ENCODE measurements around the gene SPRY2. TPM values are rescaled to one million over a fixed set of nuclear protein-coding genes. Genes with fewer than 3 reads are reported as not detected.
"Not testable (repeated sequence)": the region's sequence is repeated elsewhere in the genome, so short reads cannot be mapped to it uniquely, and the experiment has no call there.

SPRY2 gene
- total RNA-seq, 5 donors from 2014 or later (not counting 1 experiment from before 2014, with no cell fraction given): 0.33 to 1.2 (median 0.55) TPM

GRCh38 chr13:80344032-80344431 lies 3.1 kb upstream of the SPRY2 start:
- CTCF ChIA-PET; H3K4me3 ChIP-seq (ENCODE audit: control insufficient read depth in 1 of 2, extremely low read depth in 1 of 2, low read length in 1 of 2); H3K4me3 Mint-ChIP-seq; H3K27ac Mint-ChIP-seq; H3K9me3 Mint-ChIP-seq; DNase-seq; H3K27ac ChIP-seq (ENCODE audit: low read length); POLR2A ChIA-PET; H3K36me3 Mint-ChIP-seq; ATAC-seq (replicated peaks in 1 of 4); H3K36me3 ChIP-seq (ENCODE audit: control insufficient read depth in 2 of 2, extremely low read depth in 1 of 2, insufficient read depth in 1 of 2, low read length in 1 of 2); H3K9me3 ChIP-seq: not testable (repeated sequence)
- Mint-ChIP-seq H3K4me1 (peaks cover 18 to 23% (median 22%) of the 10 kb centered on the region in 3 donors), H3K27me3 (peaks cover 36 to 44% of the 10 kb centered on the region in 2 donors)
- peaks cover 0 to 41% of the 10 kb centered on the region in 2 experiments for H3K27me3 ChIP-seq (replicated peaks in 1 of 2; ENCODE audit: control insufficient read depth in 2 of 2, extremely low read depth in 1 of 2, insufficient read depth in 2 of 2, low read length in 1 of 2)
- H3K4me1 ChIP-seq (ENCODE audit: control insufficient read depth in 1 of 2, extremely low read depth in 1 of 2, insufficient read depth in 2 of 2, low read length in 2 of 2): peaks cover 5 to 27% of the 10 kb centered on the region in 2 experiments
- 100% methylated on average over 1 of the region's 11 CpGs for WGBS (ENCODE audit: insufficient coverage)

- Histone ChIP-seq H3K9me3 (no peaks in the 10 kb centered on the region), H3K27me3 (replicated peaks in 1 of 2; ENCODE audit: control insufficient read depth in 2 of 2, extremely low read depth in 1 of 2, insufficient read depth in 2 of 2, low read length in 1 of 2) (peaks cover 0 to 44% of the 10 kb centered on the region in 2 experiments), H3K36me3 (ENCODE audit: control insufficient read depth in 2 of 2, extremely low read depth in 1 of 2, insufficient read depth in 1 of 2, low read length in 1 of 2) (no peaks in the 10 kb centered on the region), H3K4me1 (ENCODE audit: control insufficient read depth in 1 of 2, extremely low read depth in 1 of 2, insufficient read depth in 2 of 2, low read length in 2 of 2) (peaks cover 5 to 33% of the 10 kb centered on the region in 2 experiments), H3K4me3 (ENCODE audit: control insufficient read depth in 1 of 2, extremely low read depth in 1 of 2, low read length in 1 of 2) (peak overlapping the region; percentile 41 to 89), H3K27ac (ENCODE audit: low read length) (no peak overlapping the region)
- H3K4me1 Mint-ChIP-seq: peaks cover 18 to 23% (median 22%) of the 10 kb centered on the region in 3 donors
- H3K4me3 Mint-ChIP-seq: peak overlapping the region in 2 of 3 donors; percentile 67 to 70
- DNase-seq (peak in 32 of 35 experiments; percentile 7 to 71 (median 47)), ATAC-seq (replicated peaks in 1 of 4) (peak; percentile 59 to 68 (median 66))
- ChIA-PET CTCF (interaction anchor here (0.6 to 1.5 kb wide), 8 partner anchors 10 to 580 kb away, joined by 3 to 6 read pairs (median 3); no protein-coding TSS in a partner anchor), POLR2A (interaction anchor here in 1 of 2 donors (0.6 kb wide), 1 partner anchor 9 kb away, joined by 5 read pairs; no protein-coding TSS in a partner anchor)
- peaks cover 33 to 41% of the 10 kb centered on the region in 2 donors for H3K27me3 Mint-ChIP-seq
- no peak overlapping the region for H3K27ac Mint-ChIP-seq
- no peaks in the 10 kb centered on the region for H3K9me3 Mint-ChIP-seq
- WGBS (ENCODE audit: insufficient coverage): 3% methylated on average over 39 of the region's 61 CpGs
- H3K36me3 Mint-ChIP-seq: no peaks in the 10 kb centered on the region
These were observed 1.8 kb upstream of the SPRY2 start for GRCh38 chr13:80342471-80343371.

GRCh38 chr13:80341756-80342370 lies 937 bp upstream of the SPRY2 start:
- WGBS (ENCODE audit: insufficient coverage): no CpG with 5 or more reads among the region's 16 CpGs
- CTCF ChIA-PET: interaction anchor here (0.6 to 1.5 kb wide), 9 partner anchors 9 to 581 kb away, joined by 3 to 11 read pairs (median 5); no protein-coding TSS in a partner anchor
- H3K27ac ChIP-seq (ENCODE audit: low read length): no peak overlapping the region

GRCh38 chr13:80340651-80341100 lies 250 bp downstream of the SPRY2 start:
- Mint-ChIP-seq H3K27me3 (peaks cover 37 to 40% of the 10 kb centered on the region in 2 donors), H3K27ac (no peak overlapping the region), H3K36me3 (no peaks in the 10 kb centered on the region), H3K4me1 (peaks cover 18 to 23% (median 22%) of the 10 kb centered on the region in 3 donors), H3K4me3 (peak overlapping the region in 1 of 3 donors; percentile 21), H3K9me3 (no peaks in the 10 kb centered on the region)
- peak overlapping the region; percentile 46 to 98 for H3K4me3 ChIP-seq (ENCODE audit: control insufficient read depth in 1 of 2, extremely low read depth in 1 of 2, low read length in 1 of 2)
- DNase-seq: peak in 2 of 35 experiments; percentile 2 to 18
- under 1% methylated on average over 32 of the region's 45 CpGs for WGBS (ENCODE audit: insufficient coverage)
- peaks cover 5 to 33% of the 10 kb centered on the region in 2 experiments for H3K4me1 ChIP-seq (ENCODE audit: control insufficient read depth in 1 of 2, extremely low read depth in 1 of 2, insufficient read depth in 2 of 2, low read length in 2 of 2)
- ATAC-seq (replicated peaks in 1 of 4): peak; percentile 29 to 39 (median 36)
- CTCF ChIA-PET: interaction anchor here (0.5 to 0.6 kb wide), 2 partner anchors 55 to 99 kb away, joined by 4 to 7 read pairs; no protein-coding TSS in a partner anchor
- H3K27me3 ChIP-seq (replicated peaks in 1 of 2; ENCODE audit: control insufficient read depth in 2 of 2, extremely low read depth in 1 of 2, insufficient read depth in 2 of 2, low read length in 1 of 2): peaks cover 0 to 50% of the 10 kb centered on the region in 2 experiments
- no peaks in the 10 kb centered on the region for H3K36me3 ChIP-seq (ENCODE audit: control insufficient read depth in 2 of 2, extremely low read depth in 1 of 2, insufficient read depth in 1 of 2, low read length in 1 of 2)
- H3K27ac ChIP-seq (ENCODE audit: low read length): no peak overlapping the region
- no peaks in the 10 kb centered on the region for H3K9me3 ChIP-seq
- POLR2A ChIA-PET: no interaction called here

More at GRCh38 chr13:80341756-80342370, 937 bp upstream of the SPRY2 start:
- POLR2A ChIA-PET: no interaction called here
- Histone ChIP-seq H3K27me3 (replicated peaks in 1 of 2; ENCODE audit: control insufficient read depth in 2 of 2, extremely low read depth in 1 of 2, insufficient read depth in 2 of 2, low read length in 1 of 2) (peaks cover 0 to 52% of the 10 kb centered on the region in 2 experiments), H3K9me3 (no peaks in the 10 kb centered on the region), H3K36me3 (ENCODE audit: control insufficient read depth in 2 of 2, extremely low read depth in 1 of 2, insufficient read depth in 1 of 2, low read length in 1 of 2) (no peaks in the 10 kb centered on the region), H3K4me1 (ENCODE audit: control insufficient read depth in 1 of 2, extremely low read depth in 1 of 2, insufficient read depth in 2 of 2, low read length in 2 of 2) (peaks cover 5 to 33% of the 10 kb centered on the region in 2 experiments), H3K4me3 (ENCODE audit: control insufficient read depth in 1 of 2, extremely low read depth in 1 of 2, low read length in 1 of 2) (peak overlapping the region; percentile 41 to 98)
- ATAC-seq (replicated peaks in 1 of 4) (no peak), DNase-seq (peak in 1 of 35 experiments; percentile 18)
- H3K4me1 Mint-ChIP-seq: peaks cover 18 to 23% (median 22%) of the 10 kb centered on the region in 3 donors
- H3K9me3 Mint-ChIP-seq: no peaks in the 10 kb centered on the region
- H3K4me3 Mint-ChIP-seq: peak overlapping the region in 2 of 3 donors; percentile 68 to 70
- H3K36me3 Mint-ChIP-seq: no peaks in the 10 kb centered on the region
- H3K27ac Mint-ChIP-seq: no peak overlapping the region
- H3K27me3 Mint-ChIP-seq: peaks cover 41 to 42% of the 10 kb centered on the region in 2 donors

DNA sequence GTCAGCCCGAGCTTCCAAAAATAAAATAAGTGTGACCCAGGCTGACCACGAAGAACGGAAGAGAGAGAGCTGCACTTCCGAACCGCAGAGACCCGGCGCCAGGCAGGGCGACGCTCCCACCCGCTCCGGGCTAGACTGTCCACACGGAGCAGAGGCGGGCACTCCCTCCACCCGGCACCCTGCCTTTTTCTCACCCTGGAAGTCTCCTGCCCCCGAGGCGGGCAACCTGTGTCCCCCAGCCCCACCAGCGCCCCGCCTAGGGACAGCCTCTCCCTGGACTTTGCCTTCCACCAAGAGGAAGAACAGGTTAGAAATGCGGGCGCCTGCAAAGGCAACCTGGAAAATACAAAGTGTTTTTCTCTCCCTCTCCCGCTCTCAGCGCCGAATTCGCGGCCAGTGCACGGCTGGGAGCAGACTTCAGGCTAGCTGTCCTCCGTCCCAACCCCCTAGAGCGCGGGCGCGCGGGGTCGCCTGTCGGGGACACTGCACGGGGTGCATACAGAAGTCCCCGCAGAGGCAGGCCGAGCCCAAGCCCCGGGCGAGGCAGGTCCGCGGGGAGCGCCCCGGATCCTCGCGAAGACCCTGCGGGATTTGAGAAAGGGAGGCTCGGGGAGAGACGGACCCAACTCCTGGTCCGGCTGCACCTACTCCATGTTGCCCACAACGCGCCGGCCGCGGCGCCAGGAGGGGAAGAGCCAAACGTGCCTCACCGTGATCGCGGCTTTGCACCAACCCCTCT lies 845 bp downstream of the SPRY2 start:
- Mint-ChIP-seq H3K27me3 (peaks cover 32 to 34% of the 10 kb centered on the region in 2 donors), H3K27ac (no peak overlapping the region), H3K9me3 (no peaks in the 10 kb centered on the region), H3K36me3 (no peaks in the 10 kb centered on the region), H3K4me3 (no peak overlapping the region), H3K4me1 (peaks cover 18 to 23% (median 22%) of the 10 kb centered on the region in 3 donors)
- CTCF ChIA-PET: interaction anchor here (0.5 to 0.6 kb wide), 2 partner anchors 54 to 99 kb away, joined by 4 to 7 read pairs; no protein-coding TSS in a partner anchor
- 2% methylated on average over 58 of the region's 59 CpGs for WGBS (ENCODE audit: insufficient coverage)
- Histone ChIP-seq H3K27me3 (replicated peaks in 1 of 2; ENCODE audit: control insufficient read depth in 2 of 2, extremely low read depth in 1 of 2, insufficient read depth in 2 of 2, low read length in 1 of 2) (peaks cover 0 to 50% of the 10 kb centered on the region in 2 experiments), H3K27ac (ENCODE audit: low read length) (no peak overlapping the region), H3K9me3 (no peaks in the 10 kb centered on the region), H3K4me1 (ENCODE audit: control insufficient read depth in 1 of 2, extremely low read depth in 1 of 2, insufficient read depth in 2 of 2, low read length in 2 of 2) (peaks cover 5 to 33% of the 10 kb centered on the region in 2 experiments), H3K36me3 (ENCODE audit: control insufficient read depth in 2 of 2, extremely low read depth in 1 of 2, insufficient read depth in 1 of 2, low read length in 1 of 2) (no peaks in the 10 kb centered on the region), H3K4me3 (ENCODE audit: control insufficient read depth in 1 of 2, extremely low read depth in 1 of 2, low read length in 1 of 2) (peak overlapping the region; percentile 46 to 98)
- DNase-seq (peak in 3 of 35 experiments; percentile 1 to 26 (median 15)), ATAC-seq (replicated peaks in 1 of 4) (peak in 1 of 4 experiments; percentile 8)
- POLR2A ChIA-PET: no interaction called here
